ENCODE results near the gene SESN1. TPM values are rescaled to one million over a fixed set of nuclear protein-coding genes. Genes with fewer than 3 reads are reported as not detected.
"Not testable (repeated sequence)": the region's sequence is repeated elsewhere in the genome, so short reads cannot be mapped to it uniquely, and the experiment has no call there.

Gene SESN1
- total RNA-seq, 2 experiments from 2014 or later = 18.3 to 20.9 TPM

DNA sequence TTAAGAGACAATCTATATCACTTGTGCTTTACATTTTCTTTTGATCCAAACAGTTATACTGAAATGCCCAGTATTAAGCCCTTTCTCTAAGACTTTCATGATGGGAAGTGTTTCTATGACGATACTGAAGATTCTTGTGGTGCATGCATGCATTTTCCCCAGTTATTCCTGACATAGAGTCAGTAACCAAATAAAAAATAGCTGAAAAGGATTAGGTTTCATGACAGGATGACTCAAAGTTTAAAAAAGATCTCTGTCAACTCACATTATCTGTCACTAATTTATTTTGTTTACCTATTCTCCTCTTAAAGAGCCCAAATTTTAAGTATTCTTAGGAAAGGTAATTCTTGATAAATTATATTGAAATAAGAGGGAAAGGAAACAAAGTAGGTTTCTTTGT lies 98.4 kb downstream of the SESN1 start:
- no peak for ATAC-seq
- Mint-ChIP-seq H3K36me3 (peaks cover 49% of the 10 kb centered on the region), H3K4me1 (no peaks in the 10 kb centered on the region), H3K9me3 (ENCODE audit: low read depth) (no peaks in the 10 kb centered on the region), H3K27ac (no peak overlapping the region), H3K27me3 (no peaks in the 10 kb centered on the region), H3K4me3 (no peak overlapping the region)
- no peak for DNase-seq
- CTCF ChIA-PET = no interaction called here

DNA sequence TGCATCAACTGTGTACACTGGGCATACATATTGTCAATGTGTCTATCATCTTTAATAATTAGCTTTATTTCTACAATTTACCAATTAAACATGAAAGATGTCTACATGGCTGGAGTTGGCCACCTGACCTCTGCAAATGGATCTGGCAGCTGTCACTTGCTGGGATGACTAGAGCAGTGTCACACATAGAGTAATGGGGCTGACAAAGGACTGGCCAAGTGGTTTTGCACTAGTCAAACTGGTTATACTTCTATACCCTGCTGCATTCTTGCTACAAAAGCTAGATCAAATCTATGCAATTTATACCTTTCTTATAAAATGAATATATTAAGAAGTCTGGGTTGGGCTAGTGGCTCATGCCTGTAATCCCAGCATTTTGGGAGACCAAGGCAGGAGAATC lies 99.3 kb downstream of the SESN1 start:
- CTCF ChIA-PET = no interaction called here
- no peak overlapping the region for H3K27ac Mint-ChIP-seq
- H3K27me3 Mint-ChIP-seq = no peaks in the 10 kb centered on the region
- H3K9me3 Mint-ChIP-seq (ENCODE audit: low read depth) = no peaks in the 10 kb centered on the region
- no peak overlapping the region for H3K4me3 Mint-ChIP-seq
- no peaks in the 10 kb centered on the region for H3K4me1 Mint-ChIP-seq
- no peak for ATAC-seq
- H3K36me3 Mint-ChIP-seq = peaks cover 55% of the 10 kb centered on the region
- DNase-seq = no peak

DNA sequence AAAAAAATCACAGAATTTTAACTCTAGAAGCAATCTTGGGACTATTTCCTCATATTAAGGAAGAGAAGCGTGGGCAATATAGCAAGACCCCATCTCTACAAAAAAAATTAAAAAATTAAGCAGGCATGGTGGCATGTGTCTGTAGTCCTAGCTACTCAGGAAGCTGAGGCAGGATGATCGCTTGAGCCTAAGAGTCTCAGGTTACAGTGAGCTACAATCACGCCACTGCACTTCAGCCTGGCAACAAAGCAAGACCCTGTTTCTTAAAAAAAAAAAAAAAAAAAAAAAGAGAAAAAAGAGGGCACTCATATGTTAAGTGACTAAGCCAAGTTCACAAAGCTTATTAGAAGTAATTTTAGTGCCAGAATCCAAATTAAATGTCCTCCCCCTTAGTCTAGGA lies 100.8 kb downstream of the SESN1 start:
- Mint-ChIP-seq H3K4me1 (no peaks in the 10 kb centered on the region), H3K4me3 (no peak overlapping the region), H3K27me3 (no peaks in the 10 kb centered on the region), H3K27ac (no peak overlapping the region), H3K36me3 (peaks cover 53% of the 10 kb centered on the region), H3K9me3 (ENCODE audit: low read depth) (no peaks in the 10 kb centered on the region)
- DNase-seq (no peak), ATAC-seq (no peak)
- CTCF ChIA-PET = interaction anchor here (0.8 kb wide), 1 partner anchor 26 kb away, joined by 3 read pairs; no protein-coding TSS in a partner anchor

DNA sequence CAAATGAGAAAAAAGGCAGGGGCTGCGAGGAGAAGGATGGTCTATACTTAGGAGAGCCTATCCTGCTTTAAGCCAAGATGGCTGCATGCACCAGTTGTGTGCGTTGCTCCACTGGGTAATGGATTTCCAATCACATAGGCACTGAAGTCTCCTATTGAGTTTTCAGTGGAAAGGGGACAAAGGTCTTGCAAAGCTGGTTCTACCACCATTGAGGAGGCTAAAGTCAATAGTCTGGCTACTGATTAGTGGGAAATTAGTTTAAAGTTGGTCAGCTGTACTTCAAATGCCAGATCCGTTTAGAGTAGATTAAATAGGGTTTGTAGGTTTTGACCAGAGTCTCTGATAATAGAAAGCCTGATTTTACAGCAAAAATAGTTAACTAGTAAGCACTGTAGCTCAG lies 104.9 kb downstream of the SESN1 start:
- H3K4me1 Mint-ChIP-seq = no peaks in the 10 kb centered on the region
- ATAC-seq (no peak), DNase-seq (no peak)
- no peak overlapping the region for H3K27ac Mint-ChIP-seq
- H3K36me3 Mint-ChIP-seq = peaks cover 53% of the 10 kb centered on the region
- no peak overlapping the region for H3K4me3 Mint-ChIP-seq
- H3K9me3 Mint-ChIP-seq (ENCODE audit: low read depth) = no peaks in the 10 kb centered on the region
- CTCF ChIA-PET = interaction anchor here (0.6 to 1.2 kb wide), 2 partner anchors 20 to 89 kb away, joined by 3 read pairs; no protein-coding TSS in a partner anchor
- H3K27me3 Mint-ChIP-seq = no peaks in the 10 kb centered on the region

DNA sequence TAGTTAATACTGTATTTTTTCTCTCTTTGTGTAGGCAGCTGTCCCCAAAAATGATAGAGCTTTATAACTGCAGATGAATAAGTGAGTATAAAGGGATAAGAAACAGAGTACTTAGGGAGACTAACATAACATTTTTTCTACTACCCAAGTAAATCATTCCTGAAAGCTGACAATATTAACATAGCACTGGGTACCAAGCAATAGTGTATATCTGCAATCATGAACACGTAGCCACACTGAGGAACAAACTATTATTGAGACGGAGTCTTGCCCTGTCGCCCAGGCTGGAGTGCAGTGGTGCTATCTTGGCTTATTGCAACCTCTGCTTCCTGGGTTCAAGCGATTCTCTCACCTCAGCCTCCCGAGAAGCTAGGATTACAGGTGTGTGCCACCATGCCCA lies 105.9 kb downstream of the SESN1 start:
- no peak for ATAC-seq
- H3K4me3 Mint-ChIP-seq = no peak overlapping the region
- CTCF ChIA-PET = no interaction called here
- H3K27me3 Mint-ChIP-seq = no peaks in the 10 kb centered on the region
- no peak overlapping the region for H3K27ac Mint-ChIP-seq
- H3K36me3 Mint-ChIP-seq = peaks cover 51% of the 10 kb centered on the region
- no peak for DNase-seq
- no peaks in the 10 kb centered on the region for H3K9me3 Mint-ChIP-seq (ENCODE audit: low read depth)
- no peaks in the 10 kb centered on the region for H3K4me1 Mint-ChIP-seq

DNA sequence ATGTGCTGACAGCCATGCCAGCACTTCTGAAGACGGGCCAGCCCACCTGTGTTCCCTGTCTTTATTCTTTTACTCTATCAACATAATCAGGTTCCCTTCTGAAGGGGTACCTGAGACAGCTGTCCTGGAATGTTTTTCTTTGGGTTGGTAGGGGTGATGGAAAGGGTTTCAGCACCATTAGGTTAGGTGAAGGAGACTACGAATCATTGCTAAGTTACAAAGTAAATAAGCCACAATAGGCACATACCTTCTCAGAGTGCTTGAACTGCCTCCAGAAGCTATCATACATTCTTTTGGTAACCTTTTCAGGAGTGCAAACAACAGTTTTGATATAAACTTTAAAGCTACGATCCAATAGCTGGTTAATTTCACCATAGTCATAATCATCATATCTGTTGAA lies 106.3 kb downstream of the SESN1 start:
- DNase-seq (no peak), ATAC-seq (no peak)
- peaks cover 52% of the 10 kb centered on the region for H3K36me3 Mint-ChIP-seq
- H3K9me3 Mint-ChIP-seq (ENCODE audit: low read depth) = no peaks in the 10 kb centered on the region
- H3K27ac Mint-ChIP-seq = no peak overlapping the region
- H3K4me3 Mint-ChIP-seq = no peak overlapping the region
- no peaks in the 10 kb centered on the region for H3K4me1 Mint-ChIP-seq
- H3K27me3 Mint-ChIP-seq = no peaks in the 10 kb centered on the region
- CTCF ChIA-PET = no interaction called here

DNA sequence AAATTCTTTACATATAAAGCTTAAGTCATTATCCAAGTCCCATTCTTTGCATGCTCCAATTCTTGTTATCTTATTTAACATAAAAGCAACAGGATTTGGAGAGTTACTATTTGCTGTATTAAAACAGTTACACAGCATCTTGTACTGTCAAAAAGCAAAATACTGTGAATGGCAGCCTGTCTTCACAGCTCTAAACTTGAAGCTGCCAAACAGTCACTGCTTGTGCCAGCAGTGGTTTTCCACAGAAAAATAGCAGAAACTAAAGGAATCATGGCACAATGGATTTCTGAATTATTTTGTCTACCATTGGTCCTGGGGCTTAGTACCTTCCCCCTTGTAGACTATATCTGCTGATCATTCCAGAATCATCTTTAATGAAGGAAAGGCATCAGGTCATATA lies 107.5 kb downstream of the SESN1 start:
- Mint-ChIP-seq H3K4me3 (no peak overlapping the region), H3K27me3 (no peaks in the 10 kb centered on the region), H3K4me1 (no peaks in the 10 kb centered on the region), H3K36me3 (peaks cover 48% of the 10 kb centered on the region), H3K9me3 (ENCODE audit: low read depth) (no peaks in the 10 kb centered on the region), H3K27ac (no peak overlapping the region)
- CTCF ChIA-PET = interaction anchor here (1.0 kb wide), 1 partner anchor 33 kb away, joined by 3 read pairs; no protein-coding TSS in a partner anchor
- DNase-seq (no peak), ATAC-seq (no peak)

DNA sequence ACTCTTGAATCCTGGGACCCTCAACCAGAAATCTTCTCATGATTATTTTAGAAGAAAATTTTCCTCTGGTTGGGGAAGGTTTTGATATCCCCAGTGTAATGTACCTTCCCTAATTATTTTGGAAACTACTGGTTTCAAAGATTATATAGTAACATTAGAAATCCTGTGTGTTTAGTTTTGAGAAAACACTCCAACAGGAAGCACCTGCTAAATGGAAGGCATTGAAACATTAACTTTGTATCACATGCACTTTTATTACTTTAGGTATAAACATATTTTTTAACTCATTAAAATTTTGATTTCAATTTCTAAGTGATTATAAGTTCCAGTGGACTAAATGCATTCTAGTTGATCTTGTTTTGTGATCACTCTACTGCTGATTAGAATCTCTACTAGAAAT lies 109.3 kb downstream of the SESN1 start:
- Mint-ChIP-seq H3K27ac (no peak overlapping the region), H3K9me3 (ENCODE audit: low read depth) (no peaks in the 10 kb centered on the region), H3K4me1 (no peaks in the 10 kb centered on the region), H3K36me3 (peaks cover 38% of the 10 kb centered on the region), H3K27me3 (no peaks in the 10 kb centered on the region), H3K4me3 (no peak overlapping the region)
- CTCF ChIA-PET = no interaction called here
- ATAC-seq (no peak), DNase-seq (no peak)

DNA sequence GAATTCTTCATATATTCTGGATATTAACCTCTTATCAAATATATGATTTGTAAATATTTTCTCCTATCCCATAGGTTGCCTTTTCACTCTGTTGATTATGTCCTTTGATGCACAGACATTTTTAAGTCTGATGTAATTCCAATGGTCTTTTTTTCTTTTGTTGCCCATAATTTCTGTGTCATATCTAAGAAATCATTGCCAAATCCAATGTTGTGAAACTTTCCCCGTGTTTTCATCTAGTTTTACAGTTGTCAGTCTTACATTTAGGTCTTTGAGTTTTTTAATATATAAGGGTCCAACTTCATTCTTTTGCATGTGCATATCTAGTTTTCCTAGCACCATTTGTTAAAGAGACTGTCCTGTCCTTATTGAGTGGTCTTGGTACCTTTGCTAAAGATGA lies 111.5 kb downstream of the SESN1 start:
- Mint-ChIP-seq H3K4me3 (no peak overlapping the region), H3K27ac (no peak overlapping the region), H3K9me3 (ENCODE audit: low read depth) (no peaks in the 10 kb centered on the region), H3K36me3 (peaks cover 28% of the 10 kb centered on the region), H3K4me1 (no peaks in the 10 kb centered on the region), H3K27me3 (no peaks in the 10 kb centered on the region)
- CTCF ChIA-PET = no interaction called here
- no peak for DNase-seq
- no peak for ATAC-seq

DNA sequence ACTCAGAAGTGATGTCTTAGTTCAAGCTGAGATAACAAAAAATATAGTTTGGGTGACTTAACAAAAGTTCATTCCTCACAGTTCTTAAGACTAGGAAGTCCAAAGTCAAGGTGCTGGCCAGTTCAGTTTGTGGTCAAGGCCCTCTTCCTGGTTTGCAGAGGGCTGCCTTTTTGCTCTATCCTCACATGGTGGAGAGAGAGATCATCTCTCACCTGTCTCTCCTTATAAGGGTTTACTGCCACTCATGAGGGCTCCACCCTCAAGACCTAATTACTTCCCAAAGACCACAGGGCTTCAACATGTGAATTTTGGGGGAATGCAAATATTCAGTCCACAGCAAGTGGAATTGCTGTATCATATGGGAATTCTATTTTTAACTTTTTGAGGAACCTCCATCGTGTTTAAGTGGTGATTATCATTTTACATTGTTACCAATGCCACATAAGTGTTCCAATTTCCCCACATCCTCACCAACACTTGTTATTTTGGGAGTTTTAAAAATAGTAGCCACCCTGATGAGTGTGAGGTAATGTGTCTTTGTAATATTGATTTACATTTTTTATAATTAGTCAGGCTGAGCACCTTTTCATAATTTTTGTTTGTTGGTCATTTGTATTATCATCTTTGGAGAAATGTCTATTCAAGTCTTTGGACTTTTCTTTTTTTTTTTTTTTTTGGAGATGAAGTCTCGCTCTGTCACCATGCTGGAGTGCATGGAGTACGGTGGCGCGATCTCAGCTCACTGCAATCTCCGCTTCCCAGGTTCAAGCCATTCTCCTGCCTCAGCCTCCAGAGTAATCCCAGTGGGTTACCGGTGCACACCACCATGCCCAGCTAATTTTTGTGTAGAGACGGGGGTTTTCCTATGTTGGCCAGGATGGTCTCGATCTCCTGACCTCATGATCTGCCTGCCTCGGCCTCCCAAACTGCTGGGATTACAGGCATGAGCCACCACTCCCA lies 112.2 kb downstream of the SESN1 start:
- peaks cover 29% of the 10 kb centered on the region for H3K36me3 Mint-ChIP-seq
- H3K27me3 Mint-ChIP-seq = no peaks in the 10 kb centered on the region
- no peak overlapping the region for H3K4me3 Mint-ChIP-seq
- peaks cover 2% of the 10 kb centered on the region for H3K4me1 Mint-ChIP-seq
- CTCF ChIA-PET = no interaction called here
- ATAC-seq = no peak
- no peak for DNase-seq
- no peak overlapping the region for H3K27ac Mint-ChIP-seq
- H3K9me3 Mint-ChIP-seq (ENCODE audit: low read depth) = peaks cover 3% of the 10 kb centered on the region

DNA sequence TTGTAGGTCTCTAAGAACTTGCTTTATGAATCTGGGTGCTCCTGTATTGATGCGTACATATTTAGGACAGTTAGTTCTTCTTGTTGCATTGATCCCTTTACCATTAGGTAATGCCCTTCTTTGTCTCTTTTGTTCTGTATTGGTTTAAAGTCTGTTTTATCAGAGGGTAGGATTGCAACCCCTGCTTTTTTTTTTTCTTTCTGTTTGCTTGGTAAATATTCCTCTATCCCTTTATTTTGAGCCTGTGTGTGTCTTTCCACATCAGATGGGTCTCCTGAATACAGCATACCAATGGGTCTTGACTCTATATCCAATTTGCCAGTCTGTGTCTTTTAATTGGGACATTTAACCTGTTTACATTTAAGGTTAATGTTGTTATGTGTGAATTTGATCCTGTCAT lies 116.0 kb downstream of the SESN1 start:
- ATAC-seq; H3K4me3 Mint-ChIP-seq; H3K4me1 Mint-ChIP-seq; H3K27me3 Mint-ChIP-seq; CTCF ChIA-PET; H3K9me3 Mint-ChIP-seq (ENCODE audit: low read depth); DNase-seq; H3K27ac Mint-ChIP-seq: not testable (repeated sequence)
- peaks cover 23% of the 10 kb centered on the region for H3K36me3 Mint-ChIP-seq

DNA sequence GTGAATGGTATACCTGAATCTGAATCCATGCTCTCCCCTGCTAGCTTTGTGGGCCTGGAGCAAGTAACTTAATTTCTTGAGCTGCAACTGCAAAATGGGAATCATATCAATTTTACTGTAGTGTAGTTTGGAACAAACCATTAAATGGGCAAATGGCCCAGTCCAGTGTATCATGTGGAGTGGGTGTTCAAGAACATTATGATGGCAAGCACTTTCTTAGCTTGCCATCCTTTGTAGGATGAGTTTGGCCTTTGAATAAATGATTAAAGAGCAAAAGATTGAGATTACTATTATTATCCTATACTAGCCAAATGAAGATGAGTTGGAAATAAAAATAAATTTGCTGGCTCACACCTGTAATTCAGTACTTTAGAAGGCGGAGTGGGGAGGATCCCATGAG lies 120.4 kb downstream of the SESN1 start:
- Mint-ChIP-seq H3K4me1 (peaks cover 6% of the 10 kb centered on the region), H3K27me3 (no peaks in the 10 kb centered on the region), H3K4me3 (no peak overlapping the region), H3K9me3 (ENCODE audit: low read depth) (peaks cover 5% of the 10 kb centered on the region), H3K27ac (no peak overlapping the region), H3K36me3 (peaks cover 15% of the 10 kb centered on the region)
- ATAC-seq (no peak), DNase-seq (no peak)
- CTCF ChIA-PET = no interaction called here

DNA sequence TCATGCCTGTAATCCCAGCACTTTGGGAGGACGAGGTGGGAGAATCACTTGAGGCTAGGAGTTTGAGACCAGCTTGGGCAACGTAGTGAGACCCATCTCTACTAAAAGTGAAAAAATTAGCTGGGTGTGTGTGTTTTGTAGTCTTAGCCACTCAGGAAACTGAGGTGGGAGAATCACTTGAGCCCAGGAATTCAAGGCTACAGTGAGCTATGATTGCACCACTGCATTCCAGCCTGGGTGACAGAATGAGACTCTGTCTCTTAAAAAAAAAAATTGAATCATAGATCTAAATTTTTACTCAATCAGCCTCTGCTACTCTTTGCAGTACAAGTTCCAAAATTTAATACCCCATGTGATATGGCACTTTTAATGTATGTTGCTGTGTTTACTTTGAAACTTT lies 124.9 kb downstream of the SESN1 start:
- Mint-ChIP-seq H3K27me3 (no peaks in the 10 kb centered on the region), H3K4me1 (peaks cover 23% of the 10 kb centered on the region), H3K36me3 (peaks cover 5% of the 10 kb centered on the region), H3K9me3 (ENCODE audit: low read depth) (peaks cover 2% of the 10 kb centered on the region), H3K4me3 (no peak overlapping the region), H3K27ac (no peak overlapping the region)
- CTCF ChIA-PET = interaction anchor here (1.0 kb wide), 1 partner anchor 20 kb away, joined by 3 read pairs; no protein-coding TSS in a partner anchor
- ATAC-seq (no peak), DNase-seq (no peak)

Measured in activated CD8-positive, alpha-beta memory T cell treated with anti-CD3 and anti-CD28 coated beads, Interleukin-2, amount 10 ng/mL, durations not matched to agents 7 days and 5 days (primary cell).